ENCODE measurements around the gene BRME1. TPM values are rescaled to one million over a fixed set of nuclear protein-coding genes. Genes with fewer than 3 reads are reported as not detected.

Gene BRME1
- polyA plus RNA-seq, 3 donors: 0.05 to 0.28 TPM; not detected in 1

- no peak overlapping the region for H3K4me3 Mint-ChIP-seq
- Histone ChIP-seq H3K27ac (ENCODE audit: low read depth in 1 of 2, low read length in 2 of 2) (no peak overlapping the region), H3K9me3 (replicated peaks in 1 of 2; ENCODE audit: control insufficient read depth in 1 of 2, insufficient read depth in 1 of 2, low read length in 2 of 2) (no peaks in the 10 kb centered on the region), H4K20me1 (ENCODE audit: insufficient read depth, low read length) (no peaks in the 10 kb centered on the region), H3K27me3 (ENCODE audit: control insufficient read depth in 2 of 2, insufficient read depth in 2 of 2, low read length in 2 of 2) (no peaks in the 10 kb centered on the region), H3K4me3 (replicated peaks in 1 of 3; ENCODE audit: low read depth in 2 of 3, low read length in 3 of 3) (no peak overlapping the region), H3K36me3 (replicated peaks in 1 of 2; ENCODE audit: control insufficient read depth in 1 of 2, insufficient read depth in 2 of 2, low read length in 2 of 2) (peaks cover 27 to 31% of the 10 kb centered on the region in 2 donors), H3K4me2 (replicated peaks; ENCODE audit: extremely low read depth, low read length, poor library complexity, severe bottlenecking) (no peak overlapping the region), H3K79me2 (ENCODE audit: insufficient read depth, low read length) (no peaks in the 10 kb centered on the region), H2AFZ (ENCODE audit: insufficient read depth, low read depth, low read length, poor library complexity, severe bottlenecking) (no peak overlapping the region), H3K4me1 (ENCODE audit: control insufficient read depth in 1 of 2, insufficient read depth in 2 of 2, low read length in 2 of 2) (peaks cover 6% of the 10 kb centered on the region in 2 donors), H3K9ac (ENCODE audit: insufficient read depth, low read length, poor library complexity, severe bottlenecking) (no peak overlapping the region)
- peaks cover 16 to 37% of the 10 kb centered on the region in 2 donors for H3K36me3 Mint-ChIP-seq
- H3K4me1 Mint-ChIP-seq: peaks cover 8% of the 10 kb centered on the region
- no peaks in the 10 kb centered on the region for H3K9me3 Mint-ChIP-seq
- TF ChIP-seq CTCF (IDR thresholded peaks at IDR 0.05): no peak
- intact Hi-C loops (cut with micrococcal nuclease): no loop called here
- WGBS (ENCODE audit: insufficient coverage): 92% methylated on average over 30 of the region's 30 CpGs
- H3K27ac Mint-ChIP-seq: no peak overlapping the region
- H3K27me3 Mint-ChIP-seq (ENCODE audit: low read depth in 3 of 3): peaks cover 2 to 12% (median 5%) of the 10 kb centered on the region in 3 donors
- no peak for DNase-seq
Measured at GRCh38 chr19:13931391-13932148, 25.7 kb upstream of the BRME1 start.

GRCh38 chr19:13930402-13930801, 24.5 kb upstream of the BRME1 start:
- H3K9ac ChIP-seq (ENCODE audit: insufficient read depth, low read length, poor library complexity, severe bottlenecking): no peak overlapping the region
- peaks cover 2 to 9% (median 5%) of the 10 kb centered on the region in 3 donors for H3K27me3 Mint-ChIP-seq (ENCODE audit: low read depth in 3 of 3)
- no peak overlapping the region for H3K27ac ChIP-seq (ENCODE audit: low read depth in 1 of 2, low read length in 2 of 2)
- intact Hi-C loops (cut with micrococcal nuclease): no loop called here
- H3K4me3 Mint-ChIP-seq: no peak overlapping the region
- peaks cover 15% of the 10 kb centered on the region for H3K4me1 Mint-ChIP-seq
- H3K4me1 ChIP-seq (ENCODE audit: control insufficient read depth in 1 of 2, insufficient read depth in 2 of 2, low read length in 2 of 2): peaks cover 9 to 11% of the 10 kb centered on the region in 2 donors
- no peak for DNase-seq
- peaks cover 24 to 46% of the 10 kb centered on the region in 2 donors for H3K36me3 Mint-ChIP-seq
- TF ChIP-seq CTCF (IDR thresholded peaks at IDR 0.05): no peak
- H2AFZ ChIP-seq (ENCODE audit: insufficient read depth, low read depth, low read length, poor library complexity, severe bottlenecking): no peak overlapping the region
- peaks cover 33 to 38% of the 10 kb centered on the region in 2 donors for H3K36me3 ChIP-seq (replicated peaks in 1 of 2; ENCODE audit: control insufficient read depth in 1 of 2, insufficient read depth in 2 of 2, low read length in 2 of 2)
- WGBS (ENCODE audit: insufficient coverage): 88% methylated on average over 15 of the region's 17 CpGs
- no peaks in the 10 kb centered on the region for H3K9me3 ChIP-seq (replicated peaks in 1 of 2; ENCODE audit: control insufficient read depth in 1 of 2, insufficient read depth in 1 of 2, low read length in 2 of 2)
- H3K79me2 ChIP-seq (ENCODE audit: insufficient read depth, low read length): no peaks in the 10 kb centered on the region
- no peak overlapping the region for H3K4me2 ChIP-seq (replicated peaks; ENCODE audit: extremely low read depth, low read length, poor library complexity, severe bottlenecking)
- H3K27me3 ChIP-seq (ENCODE audit: control insufficient read depth in 2 of 2, insufficient read depth in 2 of 2, low read length in 2 of 2): no peaks in the 10 kb centered on the region
- H3K4me3 ChIP-seq (replicated peaks in 1 of 3; ENCODE audit: low read depth in 2 of 3, low read length in 3 of 3): no peak overlapping the region
- H4K20me1 ChIP-seq (ENCODE audit: insufficient read depth, low read length): no peaks in the 10 kb centered on the region
- H3K9me3 Mint-ChIP-seq: no peaks in the 10 kb centered on the region
- H3K27ac Mint-ChIP-seq: no peak overlapping the region

Measured in CD14-positive monocyte (primary cell).